ENCODE measurements around the gene FBN2. TPM values are rescaled to one million over a fixed set of nuclear protein-coding genes. Genes with fewer than 3 reads are reported as not detected.

FBN2 gene
- total RNA-seq, 6 experiments from 2014 or later = 174 to 272 (median 186) TPM

- Mint-ChIP-seq H3K4me3 (no peak overlapping the region), H3K27me3 (ENCODE audit: insufficient read depth) (no peaks in the 10 kb centered on the region), H3K9me3 (no peaks in the 10 kb centered on the region; the same call in 1 of the 2 replicates), H3K4me1 (ENCODE audit: low read depth) (peaks cover 34% of the 10 kb centered on the region; the same call in 1 of the 2 replicates), H3K36me3 (ENCODE audit: low read depth) (peaks cover 50% of the 10 kb centered on the region), H3K27ac (no peak overlapping the region)
- TF ChIP-seq CTCF (IDR thresholded peaks at IDR 0.05) = no peak
- DNase-seq = no peak
Observed at GRCh38 chr5:128527077-128527476, 11.0 kb downstream of the FBN2 start.

- no peak for DNase-seq
- H3K27me3 Mint-ChIP-seq (ENCODE audit: insufficient read depth) = no peaks in the 10 kb centered on the region
- no peak for TF ChIP-seq CTCF (IDR thresholded peaks at IDR 0.05)
- peaks cover 58% of the 10 kb centered on the region for H3K36me3 Mint-ChIP-seq (ENCODE audit: low read depth)
- H3K4me3 Mint-ChIP-seq = no peak overlapping the region
- peaks cover 3% of the 10 kb centered on the region; the same call in 1 of the 2 replicates for H3K4me1 Mint-ChIP-seq (ENCODE audit: low read depth)
- no peaks in the 10 kb centered on the region; the same call in 1 of the 2 replicates for H3K9me3 Mint-ChIP-seq
- no peak overlapping the region for H3K27ac Mint-ChIP-seq
Observed at GRCh38 chr5:128522336-128522735, 15.7 kb downstream of the FBN2 start.

- peaks cover 50% of the 10 kb centered on the region for H3K36me3 Mint-ChIP-seq (ENCODE audit: low read depth)
- H3K4me3 Mint-ChIP-seq = no peak overlapping the region
- no peaks in the 10 kb centered on the region for H3K4me1 Mint-ChIP-seq (ENCODE audit: low read depth)
- H3K9me3 Mint-ChIP-seq = no peaks in the 10 kb centered on the region; the same call in 1 of the 2 replicates
- TF ChIP-seq CTCF (IDR thresholded peaks at IDR 0.05) = no peak
- no peak for DNase-seq
- no peak overlapping the region for H3K27ac Mint-ChIP-seq
- H3K27me3 Mint-ChIP-seq (ENCODE audit: insufficient read depth) = no peaks in the 10 kb centered on the region
Observed at GRCh38 chr5:128519827-128520226, 18.2 kb downstream of the FBN2 start.

GRCh38 chr5:128516978-128517377, 21.1 kb downstream of the FBN2 start:
- Mint-ChIP-seq H3K4me1 (ENCODE audit: low read depth) (peaks cover 5% of the 10 kb centered on the region; the same call in 1 of the 2 replicates), H3K27ac (no peak overlapping the region), H3K4me3 (no peak overlapping the region), H3K36me3 (ENCODE audit: low read depth) (peaks cover 39% of the 10 kb centered on the region), H3K9me3 (no peaks in the 10 kb centered on the region), H3K27me3 (ENCODE audit: insufficient read depth) (no peaks in the 10 kb centered on the region; the same call in 1 of the 2 replicates)
- no peak for DNase-seq
- no peak for TF ChIP-seq CTCF (IDR thresholded peaks at IDR 0.05)

GRCh38 chr5:128513806-128514205, 24.2 kb downstream of the FBN2 start:
- no peak for DNase-seq
- Mint-ChIP-seq H3K27ac (peak overlapping the region; percentile 30), H3K4me3 (no peak overlapping the region), H3K36me3 (ENCODE audit: low read depth) (peaks cover 47% of the 10 kb centered on the region), H3K9me3 (no peaks in the 10 kb centered on the region), H3K27me3 (ENCODE audit: insufficient read depth) (no peaks in the 10 kb centered on the region; the same call in 1 of the 2 replicates), H3K4me1 (ENCODE audit: low read depth) (peaks cover 5% of the 10 kb centered on the region; the same call in 1 of the 2 replicates)
- no peak for TF ChIP-seq CTCF (IDR thresholded peaks at IDR 0.05)

Data from HFFc6 (cell line).